ENCODE results near the gene SMPD2.
"Not testable (repeated sequence)": the region's sequence is repeated elsewhere in the genome, so short reads cannot be mapped to it uniquely, and the experiment has no call there.

Gene SMPD2

DNA sequence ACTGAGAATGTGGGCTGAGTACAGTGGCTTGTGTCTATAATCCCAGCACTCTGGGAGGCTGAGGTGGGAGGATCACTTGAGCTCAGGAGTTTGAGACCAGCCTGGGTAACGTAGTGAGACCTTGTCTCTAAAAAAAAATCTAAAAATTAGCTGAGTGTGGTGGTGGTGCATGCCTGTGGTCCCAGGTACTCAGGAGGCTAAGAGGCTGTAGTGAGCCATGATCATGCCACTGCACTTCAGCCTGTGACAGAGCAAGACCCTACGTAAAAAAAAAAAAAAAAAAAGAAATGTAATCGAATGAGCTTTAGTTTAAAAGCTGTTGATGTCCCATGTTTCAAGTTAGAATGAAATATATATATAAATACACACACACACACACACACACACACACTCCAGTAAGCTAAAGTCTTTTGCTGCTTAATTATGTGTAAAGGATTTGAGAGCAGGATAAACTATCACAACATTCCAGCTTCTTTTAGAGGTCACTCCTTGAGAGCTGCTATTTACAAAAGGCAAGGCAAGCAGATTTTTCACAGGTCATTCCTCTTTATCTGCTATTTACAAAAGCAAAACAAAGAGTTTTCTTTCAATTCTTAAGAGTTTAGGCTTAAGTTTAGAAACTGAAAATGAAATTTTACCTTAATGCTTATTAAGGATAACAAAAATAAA lies 19.8 kb downstream of the SMPD2 start:
- DNase-seq (ENCODE audit: low spot score), result no peak

DNA sequence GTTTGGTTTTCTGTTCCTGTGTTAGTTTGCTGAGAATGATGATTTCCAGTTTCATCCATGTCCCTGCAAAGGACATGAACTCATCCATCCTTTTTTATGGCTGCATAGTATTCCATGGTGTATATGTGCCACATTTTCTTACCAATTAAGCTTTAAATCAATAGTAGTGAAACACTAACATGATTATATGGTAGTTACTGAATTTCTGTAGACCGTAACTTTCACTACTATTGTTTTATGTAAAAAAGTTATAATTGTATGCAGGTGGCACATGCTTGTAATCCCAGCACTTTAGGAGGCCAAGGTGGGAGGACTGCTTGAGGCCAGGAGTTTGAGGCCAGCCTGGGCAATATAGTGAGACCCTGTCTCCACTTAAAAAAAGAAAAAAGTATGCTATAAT lies 20.7 kb downstream of the SMPD2 start:
- DNase-seq (ENCODE audit: low spot score), result not testable (repeated sequence)

DNA sequence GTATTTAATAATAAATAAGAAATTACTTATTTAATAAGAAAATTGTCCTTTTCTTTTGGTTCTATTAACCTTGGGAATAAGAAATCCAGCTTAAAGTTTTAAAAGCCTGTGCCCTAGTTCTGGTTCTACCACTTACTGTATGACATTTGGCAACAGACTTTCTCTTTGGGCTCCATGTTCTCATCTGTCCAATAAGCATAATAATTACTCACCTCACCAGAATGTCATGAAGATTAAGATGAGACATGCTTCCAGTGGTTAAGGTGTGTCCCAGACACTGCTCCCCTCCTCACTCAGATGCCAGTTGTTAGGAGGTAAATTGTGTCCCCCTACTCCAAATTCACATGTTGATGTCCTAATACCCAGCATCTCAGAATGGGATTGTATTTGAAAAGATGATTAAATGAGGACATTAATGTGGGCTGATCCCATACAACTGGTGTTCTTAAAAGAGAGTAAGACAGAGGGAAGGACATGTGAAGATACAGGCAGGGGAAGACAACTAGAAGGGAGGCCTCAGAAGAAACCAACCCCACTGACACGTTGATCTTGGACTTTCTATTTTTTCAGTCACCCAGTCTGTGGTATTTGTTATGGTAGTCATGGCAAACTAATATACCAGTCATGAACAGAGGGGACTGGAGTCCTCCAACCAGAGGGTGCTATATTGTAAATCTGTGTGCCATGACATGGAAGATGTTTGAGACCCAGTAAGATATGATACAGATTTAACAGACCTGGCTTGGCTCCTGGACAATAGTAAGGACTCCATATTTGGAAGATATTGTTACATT lies 21.4 kb downstream of the SMPD2 start:
- no peak for DNase-seq (ENCODE audit: low spot score)

DNA sequence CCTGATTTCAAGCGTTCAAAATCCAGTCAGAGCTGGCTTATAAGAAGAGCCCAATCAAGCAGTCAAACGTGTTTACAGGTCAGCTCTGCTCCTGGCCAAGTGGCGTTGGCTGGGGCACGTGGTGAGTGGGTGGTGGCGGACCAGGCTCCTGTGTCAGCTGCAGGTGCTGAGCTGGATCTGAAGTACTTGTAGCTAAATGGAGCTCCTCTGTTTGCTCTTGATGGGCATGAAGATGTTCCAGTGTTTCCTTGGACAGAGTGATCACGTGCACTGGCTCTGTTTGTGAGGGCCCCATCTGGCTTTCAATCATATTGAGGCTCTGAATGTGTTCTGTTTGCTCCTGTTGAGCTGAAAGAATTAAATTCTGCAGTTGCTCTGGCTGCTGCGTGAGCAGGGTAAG lies 25.2 kb downstream of the SMPD2 start:
- DNase-seq (ENCODE audit: low spot score), result no peak

DNA sequence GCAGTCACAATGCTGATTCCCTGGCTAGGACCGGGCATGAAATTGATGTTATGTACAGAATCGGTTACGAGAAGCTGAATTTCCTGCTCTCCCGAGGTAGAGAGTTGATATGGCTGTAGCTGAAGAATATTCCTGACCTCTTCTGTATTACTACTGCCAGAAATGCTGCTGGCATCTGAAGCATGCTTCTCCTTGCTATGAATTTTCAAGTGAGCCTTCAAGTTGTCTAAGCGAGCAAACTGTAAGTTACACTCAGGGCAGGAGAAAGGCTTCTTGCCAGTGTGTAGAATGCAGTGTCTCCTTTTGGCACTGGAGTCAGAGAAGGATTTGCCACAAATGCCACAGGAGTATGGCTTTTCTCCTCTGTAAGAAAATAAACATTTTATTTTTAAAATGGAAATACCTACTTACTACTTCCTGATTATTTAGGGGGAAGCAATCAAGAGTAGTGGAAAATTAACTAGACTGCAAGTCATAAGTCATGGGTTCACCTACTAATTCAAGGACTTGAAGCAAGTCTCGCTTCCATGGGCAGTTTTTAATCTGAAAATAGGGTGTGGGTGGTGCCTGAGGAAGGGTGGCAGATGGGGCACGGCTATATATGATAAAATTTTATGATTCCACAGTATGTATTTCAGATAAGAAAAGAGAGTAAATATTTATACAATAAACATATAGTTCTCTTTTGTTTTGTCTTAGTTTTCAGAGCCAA lies 25.8 kb downstream of the SMPD2 start:
- no peak for DNase-seq (ENCODE audit: low spot score)

DNA sequence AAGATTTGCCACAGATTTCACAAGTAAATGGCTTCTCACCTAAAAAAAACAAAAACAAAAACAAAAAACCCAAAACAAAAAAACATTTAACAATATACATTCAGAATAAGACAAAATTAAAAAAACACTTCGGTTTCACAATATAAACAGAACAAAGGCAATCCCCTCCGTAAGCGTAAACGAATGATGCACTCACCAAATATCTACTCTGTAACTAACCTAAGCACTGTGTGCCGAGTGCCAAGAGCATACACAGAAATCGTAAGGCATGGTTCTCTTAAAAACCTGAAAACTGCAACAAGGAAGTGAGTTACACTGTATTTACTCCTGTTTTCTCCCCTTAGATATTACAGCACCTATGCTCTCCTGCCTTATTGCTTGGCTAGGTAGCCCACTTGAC lies 27.2 kb downstream of the SMPD2 start:
- no peak for DNase-seq (ENCODE audit: low spot score)

DNA sequence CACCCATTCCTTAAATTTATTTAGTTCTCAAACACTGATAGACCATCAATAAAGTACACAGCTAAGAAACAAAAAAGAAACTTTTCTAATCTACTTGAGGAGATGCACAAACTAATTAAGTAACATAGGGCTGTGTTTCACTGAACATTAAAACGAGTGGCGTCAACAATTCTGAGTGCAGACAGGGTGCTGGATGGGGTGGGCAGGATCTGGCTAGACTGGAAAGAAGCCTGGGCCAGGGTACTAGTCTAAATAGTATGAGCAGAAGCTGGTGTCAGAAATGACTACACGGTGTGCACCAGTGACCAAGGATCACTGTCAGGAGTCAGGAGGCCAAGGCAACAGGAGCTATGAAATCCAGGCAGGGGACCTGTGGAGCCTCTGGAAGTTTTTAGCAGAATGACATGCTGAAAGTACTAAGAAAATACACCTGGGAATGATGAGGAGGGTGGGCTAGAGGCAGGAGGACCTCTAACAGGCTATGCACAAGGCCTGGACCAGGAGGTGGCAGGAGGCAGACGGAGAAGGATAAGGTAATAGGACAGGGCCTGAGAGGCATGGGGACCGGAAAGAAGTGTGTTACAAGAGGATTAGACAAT lies 29.2 kb downstream of the SMPD2 start:
- DNase-seq (ENCODE audit: low spot score), result no peak

DNA sequence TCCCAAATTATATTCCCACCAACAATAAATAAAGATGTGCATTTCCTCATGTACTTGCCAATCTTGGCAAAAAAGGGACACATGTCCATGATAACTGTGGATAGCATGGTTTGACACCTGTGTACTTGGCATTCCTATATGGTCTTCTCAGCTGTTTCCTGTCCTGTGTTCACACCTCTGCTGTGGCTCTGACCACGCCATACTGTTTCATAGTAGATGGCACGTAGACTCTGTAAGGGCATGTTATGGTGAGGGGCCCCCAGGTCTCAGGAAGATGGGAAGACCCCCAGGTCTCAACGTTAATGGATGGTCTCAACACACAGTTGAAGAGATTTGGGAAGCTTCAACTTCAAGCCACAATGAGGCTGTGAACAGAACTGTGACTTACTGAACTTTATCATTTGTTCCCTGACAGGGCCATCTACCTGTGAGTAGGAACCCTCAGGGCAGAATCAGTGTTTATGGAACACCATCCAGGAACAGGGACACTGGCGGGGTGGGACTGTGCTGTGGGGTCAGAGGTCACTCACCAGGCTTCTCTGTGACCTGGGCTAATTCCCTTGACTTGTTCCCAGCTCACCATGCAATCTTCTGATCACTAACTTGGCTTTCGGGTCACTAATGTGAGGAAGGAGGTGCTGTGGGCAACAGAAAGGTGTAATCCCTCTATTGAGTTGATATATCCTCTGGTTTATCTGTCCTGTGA lies 30.7 kb downstream of the SMPD2 start:
- no peak for DNase-seq (ENCODE audit: low spot score)

DNA sequence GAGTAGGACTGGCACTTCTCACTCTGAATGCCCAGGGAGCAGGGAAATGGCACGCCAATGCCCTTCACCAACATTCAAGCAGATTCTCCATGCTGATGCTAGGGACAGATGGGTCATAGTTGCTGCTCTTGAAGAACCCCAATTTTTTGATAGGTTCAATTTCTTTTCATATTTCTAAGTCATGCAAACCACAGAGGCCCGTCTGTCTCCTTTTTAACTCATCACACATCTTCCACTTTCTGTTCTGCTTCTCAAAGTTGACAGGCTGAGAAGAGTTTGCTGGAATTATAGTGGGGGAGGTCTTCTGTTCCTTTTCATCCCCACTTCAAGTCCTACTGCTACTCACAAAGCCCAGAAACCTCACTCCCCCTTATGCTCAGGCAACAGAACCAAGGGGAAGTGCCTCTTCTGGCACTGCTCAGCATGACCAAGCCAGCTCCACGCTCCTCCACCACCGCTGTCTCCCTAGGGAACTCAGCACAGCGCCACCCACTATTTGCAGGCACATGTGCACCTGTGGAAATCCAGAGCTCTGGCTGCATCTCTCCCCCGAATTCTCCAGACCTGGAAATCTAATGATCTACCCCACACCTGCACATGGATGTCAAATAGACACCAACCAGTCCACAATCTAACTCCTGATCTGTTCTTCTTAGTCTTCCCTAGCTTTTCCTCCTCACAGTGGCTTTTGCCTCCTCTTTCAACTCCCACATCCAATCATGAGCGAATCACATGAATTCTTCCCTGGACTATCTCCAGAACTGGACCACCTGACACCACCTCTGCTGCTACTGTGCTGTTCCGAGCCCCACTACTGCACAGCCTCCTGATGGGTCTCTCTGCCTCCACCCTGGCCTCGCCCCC lies 31.8 kb downstream of the SMPD2 start:
- DNase-seq (ENCODE audit: low spot score), result no peak

DNA sequence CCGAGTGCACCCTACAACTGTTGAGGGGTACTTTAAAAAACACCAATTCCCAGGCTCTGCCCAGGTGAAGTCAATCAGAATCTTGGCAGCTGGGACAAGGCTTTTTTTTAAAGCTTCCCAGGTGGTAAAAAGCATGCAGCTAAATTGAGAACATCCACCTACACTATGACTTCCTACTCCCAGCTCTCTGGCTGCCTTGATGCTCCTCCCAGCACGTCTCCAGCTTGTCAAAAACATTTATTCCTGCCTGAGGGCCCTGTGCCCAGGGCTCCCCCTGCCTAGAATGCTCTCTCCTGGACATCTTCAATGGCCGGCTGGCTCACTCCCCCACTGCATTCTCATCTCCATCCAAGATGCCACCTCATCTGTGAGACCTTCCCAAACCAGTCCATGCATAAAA lies 32.6 kb downstream of the SMPD2 start:
- DNase-seq (ENCODE audit: low spot score), result no peak

DNA sequence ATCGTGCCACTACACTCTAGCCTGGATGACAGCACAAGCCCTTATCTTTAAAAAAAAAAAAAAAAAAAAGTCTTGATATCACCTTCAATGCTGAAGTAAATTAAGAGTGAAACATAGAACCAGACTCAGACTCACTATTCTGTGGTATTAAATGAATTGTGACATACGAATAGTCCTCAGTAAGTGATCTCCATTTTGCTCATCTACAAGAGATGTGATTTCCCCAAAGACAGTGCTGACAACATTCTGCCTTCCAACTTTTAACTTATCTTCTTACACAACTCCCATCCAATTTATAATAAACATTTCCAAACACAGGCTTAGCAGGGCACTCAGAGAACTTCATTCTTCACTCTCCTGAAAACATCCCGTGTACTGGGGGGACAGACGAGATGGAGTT lies 34.5 kb downstream of the SMPD2 start:
- no peak for DNase-seq (ENCODE audit: low spot score)

DNA sequence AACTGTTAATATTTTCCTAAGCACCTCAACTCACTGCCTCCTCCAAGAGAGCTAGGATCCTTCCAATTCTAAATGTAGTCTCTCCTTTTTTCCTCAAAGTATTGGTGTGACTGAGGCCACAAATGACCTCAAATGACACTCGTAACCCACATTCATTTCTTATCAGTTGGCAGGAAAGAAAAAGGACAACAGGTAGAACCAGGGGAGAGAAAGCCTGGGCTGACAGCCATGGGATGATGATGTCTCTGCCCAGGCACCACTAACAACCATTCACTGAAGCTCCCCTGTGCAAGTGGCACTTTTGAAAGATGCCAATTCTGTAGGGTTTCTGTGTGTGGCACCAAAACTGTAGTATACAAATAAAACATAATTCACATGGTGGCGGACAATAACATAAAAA lies 35.1 kb downstream of the SMPD2 start:
- no peak for DNase-seq (ENCODE audit: low spot score)

DNA sequence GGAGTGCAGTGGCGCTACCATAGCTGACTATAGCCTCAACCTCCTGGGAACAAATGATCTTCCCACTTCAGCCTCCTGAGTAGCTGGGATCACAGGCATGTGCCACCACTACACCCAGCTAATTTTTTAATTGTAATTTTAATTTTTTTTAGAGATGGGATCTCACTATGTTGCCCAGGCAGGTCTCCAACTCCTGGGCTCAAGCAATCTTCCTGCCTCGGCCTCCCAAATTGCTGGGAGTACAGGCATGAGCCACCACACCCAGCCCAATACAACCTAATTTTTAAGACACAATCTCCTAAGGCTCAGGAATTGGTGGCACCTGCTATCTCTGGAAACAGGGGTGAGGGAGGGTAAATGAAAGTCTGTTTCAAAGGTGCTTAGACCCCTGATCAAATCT lies 36.7 kb downstream of the SMPD2 start:
- no peak for DNase-seq (ENCODE audit: low spot score)

DNA sequence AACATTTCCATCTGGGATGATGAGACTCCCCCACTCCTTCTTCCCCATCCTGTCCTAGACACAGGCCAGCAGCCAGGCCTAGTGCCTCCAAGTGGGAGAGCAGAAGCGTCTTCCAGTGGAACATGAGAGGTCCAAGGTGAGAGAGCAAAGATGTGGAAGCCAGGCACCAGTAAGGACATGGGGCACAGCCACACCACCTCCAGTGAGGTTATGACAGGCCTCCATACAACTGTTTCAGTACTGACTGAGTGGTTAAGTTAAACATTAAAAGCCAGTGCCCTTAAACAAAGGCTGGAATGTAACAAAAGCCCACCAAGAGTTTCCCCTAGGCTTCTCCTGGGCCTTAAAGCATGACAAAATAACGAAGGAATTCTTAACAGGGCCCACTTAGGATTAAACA lies 37.2 kb downstream of the SMPD2 start:
- no peak for DNase-seq (ENCODE audit: low spot score)

DNA sequence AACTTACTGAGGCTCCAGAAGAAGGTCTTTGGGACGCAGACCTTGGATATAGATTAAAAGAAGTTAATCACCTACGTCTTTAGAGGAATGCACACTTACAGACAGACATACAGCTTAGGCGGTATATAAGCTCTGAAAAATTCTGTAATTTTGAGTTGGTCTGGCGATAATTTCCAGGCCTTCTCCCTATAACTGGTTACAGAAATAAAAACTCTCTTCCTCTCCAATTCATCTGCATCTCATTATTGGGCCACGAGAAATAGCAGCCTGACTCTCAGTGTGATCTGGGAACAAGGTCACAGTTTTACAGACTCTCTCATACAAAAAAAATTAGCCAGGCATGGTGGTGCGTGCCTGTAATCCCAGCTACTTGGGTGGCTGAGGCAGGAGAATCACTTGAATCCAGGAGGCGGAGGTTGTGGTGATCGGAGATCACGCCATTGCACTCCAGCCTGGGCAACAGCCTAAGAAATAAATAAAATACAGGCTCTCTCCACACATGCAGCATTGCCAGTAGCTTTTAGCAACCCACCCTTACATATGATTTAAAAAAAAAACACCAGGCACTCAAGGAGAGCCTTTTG lies 37.8 kb downstream of the SMPD2 start:
- DNase-seq (ENCODE audit: low spot score), result no peak

DNA sequence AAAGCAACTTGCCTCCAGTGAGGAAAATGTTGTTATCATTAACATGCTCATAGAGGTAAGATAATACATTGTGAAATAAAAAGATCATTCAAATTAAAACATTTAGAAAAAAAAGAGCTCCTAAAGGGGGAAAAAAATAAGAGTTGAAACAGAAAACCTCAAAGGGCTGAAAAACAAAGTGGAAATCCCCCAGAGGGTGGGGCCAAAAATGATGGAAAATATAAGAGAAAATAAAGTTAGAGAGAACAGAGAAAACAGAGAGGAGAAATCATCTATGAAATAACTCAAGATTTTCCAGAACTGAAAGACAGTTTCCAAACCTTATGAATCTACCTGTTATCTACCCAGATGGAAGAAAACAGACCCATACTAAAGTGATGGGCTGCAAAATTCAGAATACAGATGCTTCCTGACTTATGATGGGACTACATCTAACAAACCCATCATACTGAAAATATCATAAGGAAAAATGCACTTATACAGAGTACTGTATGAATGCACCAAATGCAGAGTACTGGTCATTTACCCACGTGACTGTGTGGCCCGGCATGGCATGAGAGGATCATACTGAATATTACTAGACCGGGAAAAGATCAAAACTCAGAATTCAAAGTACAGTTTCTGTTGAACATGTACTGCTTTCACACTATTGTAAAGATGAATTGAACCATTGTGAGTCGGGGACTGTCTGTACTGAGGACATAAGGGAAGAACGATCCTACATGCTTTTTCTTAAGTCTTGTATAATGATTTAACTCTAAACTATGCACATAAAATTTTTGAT lies 38.5 kb downstream of the SMPD2 start:
- no peak for DNase-seq (ENCODE audit: low spot score)

DNA sequence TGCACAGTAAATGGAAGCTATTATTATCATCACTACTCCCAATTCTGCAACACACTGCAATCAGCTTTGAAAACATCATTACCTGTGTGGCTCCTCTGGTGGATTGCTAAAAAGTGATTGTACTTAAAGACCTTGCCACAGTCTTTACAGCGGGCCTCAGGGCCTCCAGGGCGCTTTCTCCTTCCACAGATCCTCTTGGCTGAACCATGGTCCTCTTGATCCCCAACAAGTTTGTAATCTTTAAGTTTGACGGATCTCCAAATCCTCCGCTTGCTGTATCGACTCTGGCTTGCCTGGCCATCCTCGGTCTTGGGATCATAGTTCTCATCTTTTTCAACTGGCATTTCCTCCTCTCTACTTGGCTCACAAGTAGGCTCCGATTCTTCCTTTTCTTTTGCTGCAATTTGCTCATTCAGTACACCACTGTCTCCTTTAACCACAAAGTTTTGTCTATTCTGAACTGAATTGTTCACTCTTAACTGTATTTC lies 40.5 kb downstream of the SMPD2 start:
- DNase-seq (ENCODE audit: low spot score), result no peak

DNA sequence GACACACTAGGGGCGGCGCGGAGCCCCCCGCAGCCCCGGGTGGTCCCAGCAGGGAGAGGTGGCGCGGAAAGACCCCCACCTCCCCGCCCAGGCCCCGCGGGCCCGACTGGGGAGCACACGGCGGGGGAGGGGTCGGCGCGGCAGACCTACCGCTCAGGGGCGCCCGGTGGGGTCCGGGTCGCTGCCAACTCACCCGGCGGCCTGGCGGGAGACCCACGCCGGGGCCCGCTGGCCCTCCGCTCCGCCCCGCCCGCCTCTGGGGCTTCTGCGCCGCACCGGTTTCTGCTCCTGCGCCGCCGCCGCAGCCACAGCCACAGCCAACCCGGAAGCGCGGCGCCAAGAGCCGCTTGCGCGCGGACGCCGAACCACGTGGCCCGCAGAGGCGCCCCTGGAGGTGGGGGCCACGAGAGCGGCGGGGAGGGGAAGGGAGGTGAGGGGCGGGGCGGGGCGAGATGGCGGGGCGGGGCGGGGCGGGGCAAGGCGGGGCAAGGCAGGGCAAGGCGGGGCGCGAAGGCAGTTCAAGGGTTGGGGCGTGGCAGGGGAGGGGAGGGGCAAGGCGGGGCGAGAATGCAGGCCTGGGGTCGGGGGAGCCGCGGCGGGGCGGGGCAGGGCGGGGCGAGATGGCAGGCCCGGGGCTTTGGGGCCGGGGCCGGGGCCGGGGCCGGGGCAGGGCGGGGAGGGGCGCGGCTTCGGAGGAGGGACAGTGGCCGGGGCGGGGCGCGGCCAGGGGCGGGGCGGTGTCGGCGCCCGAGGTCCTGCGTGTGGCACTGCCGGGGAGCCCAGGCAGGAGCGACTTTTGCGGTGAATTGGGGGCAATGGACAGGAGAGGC lies 42.6 kb downstream of the SMPD2 start, which contains the start of gene ZBTB24:
Gene ZBTB24 (minus strand): TSS at position 315 of the 830 bp plus-strand sequence. CDS start 1,193 bp downstream, outside the sequence.
- DNase-seq (ENCODE audit: low spot score), result peak; percentile 90

DNA sequence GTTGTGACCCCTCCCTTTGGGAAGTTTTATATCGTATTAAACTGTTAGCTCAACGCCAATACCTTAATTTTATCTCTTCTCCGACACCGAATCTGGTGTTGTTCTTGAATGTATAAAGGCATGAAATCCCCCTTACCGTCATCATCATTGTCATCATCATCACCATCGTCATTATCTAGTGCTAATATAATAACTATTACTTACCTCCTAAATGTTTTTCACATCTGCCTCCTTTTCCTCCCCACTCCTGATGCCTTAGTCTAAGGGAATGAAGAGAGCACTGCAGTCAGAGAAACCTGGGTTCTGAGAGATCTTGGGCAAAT lies 43.2 kb downstream of the SMPD2 start:
- no peak for DNase-seq (ENCODE audit: low spot score)
